OCI-LY7 (cell line): ENCODE results near the gene CYP39A1. TPM values are rescaled to one million over a fixed set of nuclear protein-coding genes. Genes with fewer than 3 reads are reported as not detected.

Experiments
- BruUV-seq: library from RNA; stranded (reverse); fragments of 400-500 nt; replicated peaks from 2 replicates; lab custom pipeline; 2021; lab: Mats Ljungman, UMichigan
- CTCF ChIA-PET: fragments of 300-600 bp; sonication (Branson Sonifier 250); formaldehyde crosslinking; loops from one replicate; lab custom pipeline; 2022; ENCODE audit warnings: antibody characterized with exemption; ENCODE audit not compliant: unreplicated experiment; lab: Charles Lee
- POLR2A ChIA-PET: fragments of 300-600 bp; sonication (Branson Sonifier 250); formaldehyde crosslinking; loops from one replicate; lab custom pipeline; 2022; ENCODE audit warnings: antibody characterized with exemption; lab: Charles Lee
- DNase-seq: peaks from one replicate; pipeline ENCODE4 v3.0.0-alpha.2; 2015; ENCODE audit warnings: low spot score
- H2AFZ ChIP-seq: fragments of 200-600 bp; sonication (generic), shearing (Covaris generic); 2 replicates; pipeline ENCODE4 v1.6.1; 2014; ENCODE audit warnings: mild to moderate bottlenecking, antibody characterized with exemption, low read length, moderate library complexity
- H3K27ac ChIP-seq: fragments of 200-600 bp; sonication (generic); 2 replicates; pipeline ENCODE4 v1.5.1; 2014; ENCODE audit warnings: mixed run types, low read depth, mild to moderate bottlenecking, moderate library complexity, low read length, inconsistent platforms; ENCODE audit not compliant: poor library complexity, severe bottlenecking
- H3K36me3 ChIP-seq: fragments of 200-600 bp; sonication (generic); 2 replicates; pipeline ENCODE4 v1.6.1; 2014; ENCODE audit warnings: mild to moderate bottlenecking, antibody characterized with exemption, low read length, moderate library complexity, mixed read lengths; ENCODE audit not compliant: insufficient read depth
- H3K4me1 ChIP-seq: fragments of 200-600 bp; sonication (generic); 2 replicates; pipeline ENCODE4 v1.5.1; 2014; ENCODE audit warnings: mild to moderate bottlenecking, low read length; ENCODE audit not compliant: insufficient read depth, poor library complexity, severe bottlenecking
- H3K4me2 ChIP-seq: fragments of 200-600 bp; sonication (generic); 2 replicates; pipeline ENCODE4 v1.6.1; 2014; ENCODE audit warnings: mild to moderate bottlenecking, low read length
- H3K4me3 ChIP-seq: fragments of 200-600 bp; sonication (generic); 2 replicates; pipeline ENCODE4 v1.5.1; 2014; ENCODE audit warnings: mild to moderate bottlenecking, low read depth, low read length; ENCODE audit not compliant: poor library complexity, severe bottlenecking
- H3K79me2 ChIP-seq: fragments of 200-600 bp; sonication (generic); 2 replicates; pipeline ENCODE4 v1.6.1; 2016; ENCODE audit warnings: low read depth, mild to moderate bottlenecking, low read length, moderate library complexity, mixed read lengths; ENCODE audit not compliant: insufficient read depth
- H3K9me2 ChIP-seq: fragments of 200-600 bp; sonication (generic); 2 replicates; pipeline ENCODE4 v1.6.1; 2016; ENCODE audit warnings: mild to moderate bottlenecking, low read length, mixed read lengths; ENCODE audit not compliant: insufficient read depth
- H3K9me3 ChIP-seq: fragments of 200-600 bp; sonication (generic); 2 replicates; pipeline ENCODE4 v1.6.1; 2014; ENCODE audit warnings: mild to moderate bottlenecking, mixed run types, low read length, mixed read lengths
- H4K20me1 ChIP-seq: fragments of 200-600 bp; sonication (generic); 2 replicates; pipeline ENCODE4 v1.6.1; 2014; ENCODE audit warnings: mild to moderate bottlenecking, antibody characterized with exemption, low read length, moderate library complexity, mixed read lengths; ENCODE audit not compliant: insufficient read depth
- EZH2phosphoT487 ChIP-seq: fragments of 200-600 bp; sonication (generic); IDR thresholded peaks from 2 replicates; pipeline ENCODE4 v1.6.1; 2018; ENCODE audit warnings: low read depth, borderline replicate concordance, mild to moderate bottlenecking, mixed run types, antibody characterized with exemption, low read length, moderate library complexity, mixed read lengths
- intact Hi-C: fragments of 100-400 bp; cut with micrococcal nuclease; formaldehyde crosslinking; loops from one replicate; pipeline ENCODE4 v1.10.0; 2022; ENCODE audit not compliant: unreplicated experiment
- total RNA-seq, 2 experiments: library from RNA; depleted of rRNA in 1 of 2; stranded (reverse); fragments of >200 nt in 1 of 2; shearing (Covaris generic) in 1 of 2; gene quantifications; 2 replicates each; pipeline ENCODE4 v1.2.3, GENCODE V29; 2014 to 2022
- TF ChIP-seq, protein P1 (sequence below): fragments of 200-600 bp; sonication (generic); conservative IDR thresholded peaks from 2 replicates; pipeline ENCODE4 v1.5.1; 2014; ENCODE audit warnings: mild to moderate bottlenecking, antibody characterized with exemption, low read length, moderate library complexity, mixed read lengths

Gene CYP39A1
- total RNA-seq, 2 experiments from 2014 or later, result 13.4 to 24.5 TPM

DNA sequence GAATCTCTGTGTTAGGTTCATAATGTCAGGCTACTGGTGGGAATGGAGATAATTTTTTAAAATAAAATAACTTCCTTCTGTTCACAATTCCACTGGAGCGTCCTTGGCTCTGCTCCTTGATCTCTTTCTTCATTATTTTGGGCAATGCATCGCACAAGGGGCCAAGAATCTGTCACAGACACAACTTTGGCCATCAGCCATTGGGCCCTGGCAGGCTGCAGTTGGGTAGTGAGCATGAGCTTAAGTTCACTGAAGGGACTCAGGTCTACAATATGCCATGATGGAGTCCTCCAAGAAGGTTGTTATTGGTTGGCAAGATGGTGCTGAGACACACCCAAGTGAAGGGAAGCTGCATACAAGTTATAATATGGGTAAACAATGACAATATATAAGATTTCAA is 40.0 kb downstream of the CYP39A1 start:
- Histone ChIP-seq H3K9me2 (no peaks in the 10 kb centered on the region), H3K4me3 (no peak overlapping the region), H3K4me2 (no peak overlapping the region), H3K4me1 (no peaks in the 10 kb centered on the region), H2AFZ (no peak overlapping the region), H3K27ac (no peak overlapping the region), H3K79me2 (no peaks in the 10 kb centered on the region), H4K20me1 (no peaks in the 10 kb centered on the region), H3K36me3 (peaks cover 65% of the 10 kb centered on the region), H3K9me3 (no peaks in the 10 kb centered on the region)
- no TSS peak for BruUV-seq
- no peak for TF ChIP-seq EZH2phosphoT487
- TF ChIP-seq, protein P1, sequence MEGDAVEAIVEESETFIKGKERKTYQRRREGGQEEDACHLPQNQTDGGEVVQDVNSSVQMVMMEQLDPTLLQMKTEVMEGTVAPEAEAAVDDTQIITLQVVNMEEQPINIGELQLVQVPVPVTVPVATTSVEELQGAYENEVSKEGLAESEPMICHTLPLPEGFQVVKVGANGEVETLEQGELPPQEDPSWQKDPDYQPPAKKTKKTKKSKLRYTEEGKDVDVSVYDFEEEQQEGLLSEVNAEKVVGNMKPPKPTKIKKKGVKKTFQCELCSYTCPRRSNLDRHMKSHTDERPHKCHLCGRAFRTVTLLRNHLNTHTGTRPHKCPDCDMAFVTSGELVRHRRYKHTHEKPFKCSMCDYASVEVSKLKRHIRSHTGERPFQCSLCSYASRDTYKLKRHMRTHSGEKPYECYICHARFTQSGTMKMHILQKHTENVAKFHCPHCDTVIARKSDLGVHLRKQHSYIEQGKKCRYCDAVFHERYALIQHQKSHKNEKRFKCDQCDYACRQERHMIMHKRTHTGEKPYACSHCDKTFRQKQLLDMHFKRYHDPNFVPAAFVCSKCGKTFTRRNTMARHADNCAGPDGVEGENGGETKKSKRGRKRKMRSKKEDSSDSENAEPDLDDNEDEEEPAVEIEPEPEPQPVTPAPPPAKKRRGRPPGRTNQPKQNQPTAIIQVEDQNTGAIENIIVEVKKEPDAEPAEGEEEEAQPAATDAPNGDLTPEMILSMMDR, result no peak
- CTCF ChIA-PET, result no interaction called here
- intact Hi-C loops, result no loop called here
- POLR2A ChIA-PET, result interaction anchor here (0.7 to 3.7 kb wide), 7 partner anchors 8 to 187 kb away, joined by 3 to 18 read pairs (median 4); no protein-coding TSS in a partner anchor
- no peak for DNase-seq

DNA sequence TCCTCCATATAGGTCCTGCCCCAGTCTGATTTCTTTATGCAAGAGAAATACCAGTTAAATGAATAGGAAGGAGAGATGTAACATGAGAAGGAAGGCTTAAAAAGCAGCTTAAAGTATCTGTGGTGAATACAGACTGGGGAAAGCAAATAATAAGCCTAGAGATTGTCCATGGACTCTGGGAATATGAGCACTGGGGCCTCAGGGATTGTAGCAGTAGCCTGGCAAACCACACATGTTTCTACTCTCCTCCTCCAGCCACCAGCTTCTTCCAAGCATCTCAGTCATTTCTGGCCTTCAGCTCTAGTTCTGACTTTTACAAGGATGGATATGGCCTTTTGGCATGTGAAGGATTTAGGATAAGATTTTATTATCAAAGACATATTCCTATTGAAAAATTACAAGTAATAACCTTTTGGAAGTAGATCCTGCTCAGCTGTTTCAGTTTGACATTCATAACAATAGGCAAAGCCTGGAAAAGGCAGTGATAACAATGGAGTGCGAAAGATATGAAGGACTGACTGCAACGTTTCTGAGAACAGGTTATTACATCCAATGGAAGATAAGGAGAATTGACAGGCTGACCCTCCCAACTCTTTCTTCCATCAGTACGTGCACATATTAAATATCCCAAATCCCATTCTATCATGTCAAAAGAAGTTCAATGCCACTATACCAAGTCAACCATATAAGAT is 41.6 kb downstream of the CYP39A1 start:
- POLR2A ChIA-PET, result interaction anchor here (0.7 to 3.7 kb wide), 3 partner anchors 10 to 35 kb away, joined by 3 to 18 read pairs (median 3); no protein-coding TSS in a partner anchor
- no peak overlapping the region for H2AFZ ChIP-seq

DNA sequence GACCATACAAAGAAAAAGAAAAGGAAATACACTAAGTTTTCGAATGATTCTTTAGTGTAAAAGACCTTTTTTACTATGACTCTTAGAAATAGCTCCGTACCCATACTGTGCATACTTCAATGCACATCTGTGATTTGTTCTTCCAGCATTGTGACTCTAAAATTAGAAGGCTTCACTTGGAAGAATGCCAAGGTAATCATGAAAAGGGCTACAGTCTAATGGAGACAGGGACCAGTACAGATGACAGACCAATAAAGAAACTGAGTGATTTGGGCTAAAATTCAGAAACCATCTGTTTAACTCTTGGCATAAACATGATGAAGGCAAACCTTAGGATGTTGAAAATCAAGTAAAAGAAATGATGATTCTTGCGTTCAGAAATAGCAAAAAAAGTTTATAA is 46.3 kb downstream of the CYP39A1 start:
- Histone ChIP-seq H2AFZ (no peak overlapping the region), H3K4me2 (no peak overlapping the region), H3K9me3 (no peaks in the 10 kb centered on the region), H3K9me2 (no peaks in the 10 kb centered on the region), H3K27ac (no peak overlapping the region), H3K36me3 (peaks cover 57% of the 10 kb centered on the region), H3K4me3 (no peak overlapping the region), H4K20me1 (no peaks in the 10 kb centered on the region), H3K4me1 (no peaks in the 10 kb centered on the region), H3K79me2 (no peaks in the 10 kb centered on the region)
- intact Hi-C loops, result no loop called here
- POLR2A ChIA-PET, result interaction anchor here (1.8 kb wide), 1 partner anchor 16 kb away, joined by 4 read pairs; no protein-coding TSS in a partner anchor
- no peak for DNase-seq
- CTCF ChIA-PET, result no interaction called here
- TF ChIP-seq, protein P1, result no peak
- TF ChIP-seq EZH2phosphoT487, result no peak
- BruUV-seq, result no TSS peak

More for the DNA sequence above, 41.6 kb downstream of the CYP39A1 start:
- Histone ChIP-seq H3K4me3 (no peak overlapping the region), H4K20me1 (no peaks in the 10 kb centered on the region), H3K4me2 (no peak overlapping the region), H3K9me2 (no peaks in the 10 kb centered on the region), H3K36me3 (peaks cover 58% of the 10 kb centered on the region), H3K4me1 (no peaks in the 10 kb centered on the region), H3K79me2 (no peaks in the 10 kb centered on the region), H3K9me3 (no peaks in the 10 kb centered on the region), H3K27ac (no peak overlapping the region)
- no TSS peak for BruUV-seq
- DNase-seq, result no peak
- CTCF ChIA-PET, result no interaction called here
- intact Hi-C loops, result no loop called here
- TF ChIP-seq EZH2phosphoT487, result no peak
